HG03135 (cell line): ENCODE measurements around the gene COL5A2.
A peak's percentile ranks its signal among the peaks of the same experiment; 100 is the strongest.

Source experiments
- ATAC-seq: cut with Tn5 transposase; IDR thresholded peaks from one replicate; pipeline ENCODE4 v1.9.1; 2021; ENCODE audit warnings: mild to moderate bottlenecking, moderate library complexity; ENCODE audit not compliant: unreplicated experiment

The COL5A2 gene

GRCh38 chr2:189150033-189150432, 29.5 kb downstream of the COL5A2 start:
- ATAC-seq: no peak

- ATAC-seq: no peak
Observed at GRCh38 chr2:189147989-189148388, 31.6 kb downstream of the COL5A2 start.

GRCh38 chr2:189147361-189147760, 32.2 kb downstream of the COL5A2 start:
- no peak for ATAC-seq

- no peak for ATAC-seq
Observed at GRCh38 chr2:189146553-189146952, 33.0 kb downstream of the COL5A2 start.

- no peak for ATAC-seq
Observed at GRCh38 chr2:189144700-189145211, 34.8 kb downstream of the COL5A2 start.

GRCh38 chr2:189143925-189144324, 35.6 kb downstream of the COL5A2 start:
- no peak for ATAC-seq

GRCh38 chr2:189142893-189143759, 36.4 kb downstream of the COL5A2 start:
- ATAC-seq: peak; percentile 99

GRCh38 chr2:189138800-189139199, 40.8 kb downstream of the COL5A2 start:
- no peak for ATAC-seq

- no peak for ATAC-seq
Observed at GRCh38 chr2:189137519-189137918, 42.0 kb downstream of the COL5A2 start.

- ATAC-seq: no peak
Observed at GRCh38 chr2:189134485-189134884, 45.1 kb downstream of the COL5A2 start.

- ATAC-seq: no peak
Observed at GRCh38 chr2:189131991-189132390, 47.6 kb downstream of the COL5A2 start.

GRCh38 chr2:189129971-189130370, 49.6 kb downstream of the COL5A2 start:
- ATAC-seq: no peak

GRCh38 chr2:189128970-189129369, 50.6 kb downstream of the COL5A2 start:
- ATAC-seq: no peak

- no peak for ATAC-seq
Observed at GRCh38 chr2:189127756-189128155, 51.8 kb downstream of the COL5A2 start.

GRCh38 chr2:189125195-189125594, 54.4 kb downstream of the COL5A2 start:
- no peak for ATAC-seq

- ATAC-seq: no peak
Observed at GRCh38 chr2:189124175-189124574, 55.4 kb downstream of the COL5A2 start.

GRCh38 chr2:189118386-189118785, 61.2 kb downstream of the COL5A2 start:
- ATAC-seq: no peak

GRCh38 chr2:189116979-189117378, 62.6 kb downstream of the COL5A2 start:
- ATAC-seq: no peak

GRCh38 chr2:189116087-189116486, 63.5 kb downstream of the COL5A2 start:
- no peak for ATAC-seq

GRCh38 chr2:189115126-189115525, 64.4 kb downstream of the COL5A2 start:
- ATAC-seq: no peak

GRCh38 chr2:189113963-189114362, 65.6 kb downstream of the COL5A2 start:
- ATAC-seq: no peak

GRCh38 chr2:189111063-189111715, 68.4 kb downstream of the COL5A2 start:
- ATAC-seq: no peak
